ENCODE data around the gene LDAH. TPM values are rescaled to one million over a fixed set of nuclear protein-coding genes. Genes with fewer than 3 reads are reported as not detected.

LDAH gene
- total RNA-seq, 1 experiment from 2014 or later, result 15.2 TPM

GRCh38 chr2:20806286-20806685 is 16.6 kb downstream of the LDAH start:
- Histone ChIP-seq H3K79me1 (ENCODE audit: insufficient read depth, low read depth, low read length, poor library complexity, severe bottlenecking) (no peaks in the 10 kb centered on the region), H2BK5ac (ENCODE audit: insufficient read length, low read length) (no peak overlapping the region), H3K27me3 (ENCODE audit: insufficient read depth, low read length) (no peaks in the 10 kb centered on the region), H4K5ac (ENCODE audit: insufficient read length, low read depth, low read length) (no peak overlapping the region), H3K56ac (ENCODE audit: insufficient read length, low read depth, low read length) (no peak overlapping the region), H2AFZ (ENCODE audit: low read length) (no peak overlapping the region), H3K23me2 (ENCODE audit: insufficient read length, low read depth, low read length, poor library complexity, severe bottlenecking) (no peaks in the 10 kb centered on the region), H2BK12ac (ENCODE audit: insufficient read length, low read depth, low read length) (no peak overlapping the region), H3K4me1 (ENCODE audit: insufficient read depth, low read length) (no peaks in the 10 kb centered on the region), H3K9me3 (ENCODE audit: control insufficient read depth, low read depth, low read length) (no peaks in the 10 kb centered on the region), H3K4ac (ENCODE audit: low read depth, low read length) (no peak overlapping the region), H3T11ph (ENCODE audit: low read length) (no peak overlapping the region), H3K14ac (ENCODE audit: insufficient read depth, low read length) (no peak overlapping the region), H3K18ac (ENCODE audit: insufficient read length, low read depth, low read length) (no peak overlapping the region), H4K20me1 (ENCODE audit: control insufficient read depth, insufficient read depth, insufficient read length) (no peaks in the 10 kb centered on the region), H3K4me2 (ENCODE audit: insufficient read depth, insufficient read length, low read length) (no peak overlapping the region), H3K79me2 (ENCODE audit: insufficient read depth, low read length) (no peaks in the 10 kb centered on the region), H2BK20ac (ENCODE audit: low read depth, low read length, poor library complexity, severe bottlenecking) (no peak overlapping the region), H4K8ac (replicated peaks; ENCODE audit: insufficient read length, low read depth, low read length) (no peak overlapping the region), H3K9ac (ENCODE audit: extremely low read depth, insufficient read length, low read length) (no peak overlapping the region), H2BK15ac (ENCODE audit: low read depth, low read length) (no peak overlapping the region), H3K27ac (ENCODE audit: insufficient read length, low read depth, low read length) (no peak overlapping the region), H3K23ac (ENCODE audit: insufficient read length, low read depth, low read length) (no peak overlapping the region), H4K91ac (ENCODE audit: insufficient read length, low read depth, low read length) (no peak overlapping the region), H2AK5ac (ENCODE audit: insufficient read length, low read length) (no peak overlapping the region), H2BK120ac (ENCODE audit: low read depth, low read length, poor library complexity, severe bottlenecking) (no peak overlapping the region)
- DNase-seq, result no peak
- no peak overlapping the region for H3K27ac Mint-ChIP-seq
- H3K36me3 Mint-ChIP-seq (ENCODE audit: insufficient read depth in 1 of 3, low read depth in 3 of 3), result no peaks in the 10 kb centered on the region
- H3K27me3 Mint-ChIP-seq (ENCODE audit: low read depth), result no peaks in the 10 kb centered on the region
- H3K4me1 Mint-ChIP-seq, result no peaks in the 10 kb centered on the region
- WGBS (ENCODE audit: extremely low coverage, insufficient read length, low lambda C conversion rate), result no CpG with 5 or more reads among the region's 1 CpG
- TF ChIP-seq CTCF (conservative IDR thresholded peaks at IDR 0.05), result no peak
- no peaks in the 10 kb centered on the region for H3K9me3 Mint-ChIP-seq
- no peak overlapping the region for H3K4me3 Mint-ChIP-seq
